Measurements from ENCODE around the gene ASCC3. TPM values are rescaled to one million over a fixed set of nuclear protein-coding genes. Genes with fewer than 3 reads are reported as not detected.

ASCC3 gene
- total RNA-seq, 2 experiments from 2014 or later, result 28.5 to 47.5 TPM

DNA sequence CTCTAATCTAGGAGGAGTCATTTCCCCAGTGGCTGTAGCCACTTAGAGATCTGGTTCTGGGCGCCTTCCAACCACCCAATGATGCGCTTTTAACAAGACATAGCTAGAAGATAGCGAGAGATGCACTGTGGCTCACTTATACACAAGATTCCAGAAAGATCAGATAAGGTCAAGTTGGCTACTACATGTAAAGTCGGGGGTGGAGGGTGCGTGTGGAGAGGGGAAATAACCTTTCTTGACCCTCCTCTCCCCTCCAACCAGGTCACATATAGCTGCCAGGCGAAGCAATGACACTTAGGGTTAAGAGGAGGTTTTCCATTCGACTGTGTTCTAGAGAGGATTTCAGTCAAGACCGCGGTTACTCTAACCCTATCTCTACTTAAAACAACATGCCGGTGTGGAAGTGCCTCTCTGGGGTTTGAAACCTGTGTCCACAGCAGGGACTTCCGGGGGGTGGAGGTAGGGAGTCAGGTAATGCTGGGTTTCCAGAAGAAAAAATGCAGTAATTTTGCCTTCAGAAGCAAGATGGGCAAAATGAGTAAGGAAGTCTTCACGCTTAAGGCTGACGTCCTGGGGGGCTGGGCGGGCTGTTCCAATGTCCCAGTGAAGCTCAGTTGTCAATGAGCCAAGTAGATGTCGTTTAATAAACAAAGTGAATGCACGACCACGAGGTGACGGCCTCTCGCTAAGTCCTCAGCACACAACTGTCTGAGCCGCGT, 414.6 kb downstream of the ASCC3 start:
- intact Hi-C loops (cut with micrococcal nuclease; ENCODE audit: unreplicated experiment), result no loop called here

GRCh38 chr6:100465701-100466409, 415.3 kb downstream of the ASCC3 start:
- ChIA-PET CTCF (ENCODE audit: unreplicated experiment) (no interaction called here), POLR2A (no interaction called here)
- no peaks in the 10 kb centered on the region for H4K20me1 ChIP-seq (ENCODE audit: insufficient read depth, low read length)
- H3K9me2 ChIP-seq (ENCODE audit: insufficient read depth, low read length), result no peaks in the 10 kb centered on the region
- no peaks in the 10 kb centered on the region for H3K79me2 ChIP-seq (ENCODE audit: insufficient read depth, low read depth, low read length)
- H3K27ac ChIP-seq (ENCODE audit: low read depth, low read length, poor library complexity, severe bottlenecking), result no peak overlapping the region
- no peaks in the 10 kb centered on the region for H3K4me1 ChIP-seq (ENCODE audit: insufficient read depth, low read length, poor library complexity, severe bottlenecking)
- H2AFZ ChIP-seq (ENCODE audit: low read length), result no peak overlapping the region
- DNase-seq (ENCODE audit: low spot score), result no peak
- no peaks in the 10 kb centered on the region for H3K36me3 ChIP-seq (ENCODE audit: insufficient read depth, low read length)
- intact Hi-C loops (cut with micrococcal nuclease; ENCODE audit: unreplicated experiment), result no loop called here
- TF ChIP-seq CTCF (conservative IDR thresholded peaks at IDR 0.05; ENCODE audit: low read length), result no peak
- TF ChIP-seq EZH2phosphoT487 (IDR thresholded peaks at IDR 0.05; ENCODE audit: borderline replicate concordance, low read depth, low read length), result no peak; the same call in 1 of the 2 replicates
- BruUV-seq (replicated peaks), result no TSS peak
- H3K4me2 ChIP-seq (ENCODE audit: low read length), result no peak overlapping the region
- H3K4me3 ChIP-seq (ENCODE audit: low read depth, low read length, poor library complexity, severe bottlenecking), result no peak overlapping the region
- no peaks in the 10 kb centered on the region for H3K9me3 ChIP-seq (ENCODE audit: low read length)

More for the DNA sequence above, 414.6 kb downstream of the ASCC3 start:
- no peak overlapping the region for H3K27ac ChIP-seq (ENCODE audit: low read depth, low read length, poor library complexity, severe bottlenecking)
- H3K36me3 ChIP-seq (ENCODE audit: insufficient read depth, low read length), result no peaks in the 10 kb centered on the region
- ChIA-PET POLR2A (no interaction called here), CTCF (ENCODE audit: unreplicated experiment) (no interaction called here)
- no TSS peak for BruUV-seq (replicated peaks)
- no peak for DNase-seq (ENCODE audit: low spot score)
- H3K4me2 ChIP-seq (ENCODE audit: low read length), result no peak overlapping the region
- no peaks in the 10 kb centered on the region for H3K79me2 ChIP-seq (ENCODE audit: insufficient read depth, low read depth, low read length)
- TF ChIP-seq EZH2phosphoT487 (IDR thresholded peaks at IDR 0.05; ENCODE audit: borderline replicate concordance, low read depth, low read length), result no peak
- no peak for TF ChIP-seq CTCF (conservative IDR thresholded peaks at IDR 0.05; ENCODE audit: low read length)
- H4K20me1 ChIP-seq (ENCODE audit: insufficient read depth, low read length), result no peaks in the 10 kb centered on the region
- H3K9me2 ChIP-seq (ENCODE audit: insufficient read depth, low read length), result no peaks in the 10 kb centered on the region
- no peak overlapping the region for H3K4me3 ChIP-seq (ENCODE audit: low read depth, low read length, poor library complexity, severe bottlenecking)
- H2AFZ ChIP-seq (ENCODE audit: low read length), result no peak overlapping the region
- H3K4me1 ChIP-seq (ENCODE audit: insufficient read depth, low read length, poor library complexity, severe bottlenecking), result no peaks in the 10 kb centered on the region
- no peaks in the 10 kb centered on the region for H3K9me3 ChIP-seq (ENCODE audit: low read length)

Data from OCI-LY7 (cell line).